WTC11 (cell line): ENCODE measurements around the gene BTF3. TPM values are rescaled to one million over a fixed set of nuclear protein-coding genes. Genes with fewer than 3 reads are reported as not detected.

Source experiments
- ATAC-seq: fragments of 200-7000 bp; cut with Tn5 transposase; 2 replicates; pipeline ENCODE4 v1.10.0; 2021; ENCODE audit warnings: mild to moderate bottlenecking, moderate library complexity
- CTCF ChIA-PET: fragments of 300-600 bp; sonication (Branson Sonifier 250); formaldehyde crosslinking; loops from one replicate; lab custom pipeline; 2021; ENCODE audit warnings: antibody characterized with exemption; lab: Charles Lee
- POLR2A ChIA-PET: fragments of 350-600 bp; sonication (Branson Sonifier 250); formaldehyde crosslinking; loops from one replicate; lab custom pipeline; 2021; ENCODE audit warnings: antibody characterized with exemption; lab: Charles Lee
- DNase-seq: peaks from one replicate; pipeline ENCODE4 v3.0.0; 2021; ENCODE audit warnings: low spot score
- H3K27ac Mint-ChIP-seq: 2 replicates; pipeline ENCODE4 v1.8.0; 2021; ENCODE audit warnings: mixed read lengths
- H3K27me3 Mint-ChIP-seq: 2 replicates; pipeline ENCODE4 v1.8.0; 2021; ENCODE audit warnings: low read depth, mild to moderate bottlenecking, moderate library complexity, mixed read lengths
- H3K36me3 Mint-ChIP-seq: 2 replicates; pipeline ENCODE4 v1.8.0; 2021; ENCODE audit warnings: mixed read lengths
- H3K4me1 Mint-ChIP-seq: 2 replicates; pipeline ENCODE4 v1.8.0; 2022; ENCODE audit warnings: mixed read lengths
- H3K4me3 Mint-ChIP-seq: 2 replicates; pipeline ENCODE4 v1.8.0; 2021; ENCODE audit warnings: mild to moderate bottlenecking, moderate library complexity, mixed read lengths
- H3K9me3 Mint-ChIP-seq: 2 replicates; pipeline ENCODE4 v1.8.0; 2021; ENCODE audit warnings: mixed read lengths
- CBFB ChIP-seq: sonication (generic); formaldehyde crosslinking; IDR thresholded peaks from 2 replicates; pipeline ENCODE4 v1.8.1; 2022; ENCODE audit warnings: mild to moderate bottlenecking, low read depth, missing genetic modification reagents
- CTCF ChIP-seq: fragments of 200-600 bp; IDR thresholded peaks from 2 replicates; pipeline ENCODE4 v1.8.0; 2022; ENCODE audit warnings: antibody characterized with exemption
- E2F1 ChIP-seq: sonication (generic); formaldehyde crosslinking; IDR thresholded peaks from 2 replicates; pipeline ENCODE4 v1.8.0; 2022; ENCODE audit warnings: mild to moderate bottlenecking, missing genetic modification reagents
- E2F5 ChIP-seq: sonication (generic); formaldehyde crosslinking; IDR thresholded peaks from 2 replicates; pipeline ENCODE4 v1.8.1; 2022; ENCODE audit warnings: mild to moderate bottlenecking, moderate library complexity, missing genetic modification reagents
- ETV6 ChIP-seq: sonication (generic); formaldehyde crosslinking; IDR thresholded peaks from 2 replicates; pipeline ENCODE4 v1.8.1; 2022; ENCODE audit warnings: mild to moderate bottlenecking, missing genetic modification reagents
- FOXK1 ChIP-seq: sonication (generic); formaldehyde crosslinking; IDR thresholded peaks from 2 replicates; pipeline ENCODE4 v1.8.0; 2022; ENCODE audit warnings: mild to moderate bottlenecking, moderate library complexity, missing genetic modification reagents
- FOXP1 ChIP-seq: sonication (generic); formaldehyde crosslinking; IDR thresholded peaks from 2 replicates; pipeline ENCODE4 v1.8.0; 2022; ENCODE audit warnings: missing genetic modification reagents, mild to moderate bottlenecking, moderate library complexity, borderline replicate concordance
- FOXP4 ChIP-seq: sonication (generic); formaldehyde crosslinking; IDR thresholded peaks from 2 replicates; pipeline ENCODE4 v1.8.0; 2022; ENCODE audit warnings: mild to moderate bottlenecking, missing genetic modification reagents
- GABPB1 ChIP-seq: sonication (generic); formaldehyde crosslinking; IDR thresholded peaks from 2 replicates; pipeline ENCODE4 v1.8.1; 2023; ENCODE audit warnings: mild to moderate bottlenecking, missing genetic modification reagents
- JAZF1 ChIP-seq: fragments of 250-450 bp; sonication (Bioruptor Pico); IDR thresholded peaks from 2 replicates; pipeline ENCODE4 v1.9.0; 2021; ENCODE audit warnings: moderate library complexity, mild to moderate bottlenecking, inconsistent platforms
- JUN ChIP-seq: sonication (generic); formaldehyde crosslinking; IDR thresholded peaks from 2 replicates; pipeline ENCODE4 v1.8.0; 2023; ENCODE audit warnings: mild to moderate bottlenecking, missing genetic modification reagents
- MAX ChIP-seq: sonication (generic); formaldehyde crosslinking; IDR thresholded peaks from 2 replicates; pipeline ENCODE4 v1.8.0; 2022; ENCODE audit warnings: mild to moderate bottlenecking, missing genetic modification reagents
- MXD4 ChIP-seq: fragments of 250-450 bp; sonication (Bioruptor Pico); IDR thresholded peaks from 2 replicates; pipeline ENCODE4 v1.8.0; 2021; ENCODE audit warnings: mild to moderate bottlenecking, moderate library complexity, borderline replicate concordance
- NFATC4 ChIP-seq: fragments of 250-450 bp; sonication (Bioruptor Pico); IDR thresholded peaks from 2 replicates; pipeline ENCODE4 v1.9.0; 2021; ENCODE audit warnings: mild to moderate bottlenecking
- NR2C2 ChIP-seq: sonication (generic); formaldehyde crosslinking; IDR thresholded peaks from 2 replicates; pipeline ENCODE4 v1.8.0; 2022; ENCODE audit warnings: mild to moderate bottlenecking, missing genetic modification reagents
- SMAD4 ChIP-seq: sonication (generic); formaldehyde crosslinking; IDR thresholded peaks from 2 replicates; pipeline ENCODE4 v1.8.0; 2022; ENCODE audit warnings: mild to moderate bottlenecking, missing genetic modification reagents
- SOX15 ChIP-seq: fragments of 250-450 bp; sonication (Bioruptor Pico); IDR thresholded peaks from 2 replicates; pipeline ENCODE4 v1.9.0; 2021; ENCODE audit warnings: mild to moderate bottlenecking
- TEAD4 ChIP-seq: sonication (generic); formaldehyde crosslinking; IDR thresholded peaks from 2 replicates; pipeline ENCODE4 v1.8.0; 2022; ENCODE audit warnings: mild to moderate bottlenecking, missing genetic modification reagents
- USF1 ChIP-seq: sonication (generic); formaldehyde crosslinking; IDR thresholded peaks from 2 replicates; pipeline ENCODE4 v1.8.0; 2022; ENCODE audit warnings: mild to moderate bottlenecking, missing genetic modification reagents
- USF2 ChIP-seq: sonication (generic); formaldehyde crosslinking; IDR thresholded peaks from 2 replicates; pipeline ENCODE4 v1.8.1; 2023; ENCODE audit warnings: mild to moderate bottlenecking, missing genetic modification reagents, moderate library complexity
- ZNF317 ChIP-seq: sonication (generic); formaldehyde crosslinking; IDR thresholded peaks from 2 replicates; pipeline ENCODE4 v1.8.1; 2023; ENCODE audit warnings: low read depth, mild to moderate bottlenecking, moderate library complexity, missing genetic modification reagents, borderline replicate concordance
- ZNF425 ChIP-seq: fragments of 250-450 bp; sonication (Bioruptor Pico); conservative IDR thresholded peaks from 2 replicates; pipeline ENCODE4 v1.9.0; 2021; ENCODE audit warnings: mild to moderate bottlenecking
- total RNA-seq: library from RNA; stranded (reverse); gene quantifications from 3 replicates; pipeline ENCODE4 v1.2.3, GENCODE V29; 2021

Gene BTF3
- total RNA-seq, 1 experiment from 2014 or later: 736 TPM

- H3K4me1 Mint-ChIP-seq: peaks cover 20% of the 10 kb centered on the region
- POLR2A ChIA-PET: no interaction called here
- H3K27ac Mint-ChIP-seq: peak overlapping the region; percentile 0; the same call in 1 of the 2 replicates
- H3K36me3 Mint-ChIP-seq: peaks cover 16% of the 10 kb centered on the region
- CTCF ChIA-PET: interaction anchor here (0.7 to 3.0 kb wide), 3 partner anchors 9 to 71 kb away, joined by 3 to 7 read pairs (median 4); no protein-coding TSS in a partner anchor
- H3K27me3 Mint-ChIP-seq: no peaks in the 10 kb centered on the region; the same call in 1 of the 2 replicates
- TF ChIP-seq FOXK1 (CRISPR knock-in tag) (no peak), MAX (CRISPR knock-in tag) (no peak), SOX15 (CRISPR knock-in tag) (no peak), E2F5 (CRISPR knock-in tag) (no peak), NR2C2 (CRISPR knock-in tag) (no peak), FOXP1 (CRISPR knock-in tag) (no peak), ZNF317 (CRISPR knock-in tag) (no peak), CTCF (no peak), USF2 (CRISPR knock-in tag) (no peak), FOXP4 (CRISPR knock-in tag) (no peak), ETV6 (CRISPR knock-in tag) (no peak), JUN (CRISPR knock-in tag) (no peak), MXD4 (CRISPR knock-in tag) (no peak)
- no peak for DNase-seq
- no peak; the same call in 1 of the 2 replicates for ATAC-seq
- H3K9me3 Mint-ChIP-seq: peaks cover 19% of the 10 kb centered on the region
- H3K4me3 Mint-ChIP-seq: no peak overlapping the region
Measured at GRCh38 chr5:73528248-73528647, 30.0 kb downstream of the BTF3 start.

- peaks cover 20% of the 10 kb centered on the region for H3K9me3 Mint-ChIP-seq
- ATAC-seq: no peak
- TF ChIP-seq GABPB1 (CRISPR knock-in tag) (no peak), E2F1 (no peak), SMAD4 (CRISPR knock-in tag) (no peak), CBFB (CRISPR knock-in tag) (no peak), ZNF425 (CRISPR knock-in tag) (no peak), JAZF1 (CRISPR knock-in tag) (no peak), TEAD4 (CRISPR knock-in tag) (no peak), USF1 (CRISPR knock-in tag) (no peak), NFATC4 (CRISPR knock-in tag) (no peak)
- TF ChIP-seq, all 79 proteins: peak for 0
- DNase-seq: no peak
- peaks cover 21% of the 10 kb centered on the region for H3K4me1 Mint-ChIP-seq
- no peak overlapping the region for H3K4me3 Mint-ChIP-seq
- ChIA-PET POLR2A (no interaction called here), CTCF (no interaction called here)
- H3K36me3 Mint-ChIP-seq: peaks cover 16% of the 10 kb centered on the region
- H3K27me3 Mint-ChIP-seq: no peaks in the 10 kb centered on the region; the same call in 1 of the 2 replicates
- H3K27ac Mint-ChIP-seq: peak overlapping the region; percentile 51
Measured at GRCh38 chr5:73529081-73529480, 30.8 kb downstream of the BTF3 start.
